Measurements from ENCODE around the gene GALNT14. TPM values are rescaled to one million over a fixed set of nuclear protein-coding genes. Genes with fewer than 3 reads are reported as not detected.

Gene GALNT14
- total RNA-seq, 2 experiments from 2014 or later = 0.48 to 0.83 TPM

- Mint-ChIP-seq H3K4me1 (no peaks in the 10 kb centered on the region), H3K27me3 (peaks cover 3% of the 10 kb centered on the region), H3K9me3 (ENCODE audit: low read depth) (no peaks in the 10 kb centered on the region), H3K36me3 (ENCODE audit: low read depth) (no peaks in the 10 kb centered on the region), H3K27ac (no peak overlapping the region), H3K4me3 (no peak overlapping the region)
- intact Hi-C loops (cut with DNase I, micrococcal nuclease) = no loop called here
- ATAC-seq (no peak), DNase-seq (no peak)
- POLR2A ChIA-PET = no interaction called here
- CTCF ChIA-PET = no interaction called here
Measured at GRCh38 chr2:31066551-31066950, 71.7 kb downstream of the GALNT14 start.

GRCh38 chr2:31066086-31066485, 72.2 kb downstream of the GALNT14 start:
- Mint-ChIP-seq H3K27ac (no peak overlapping the region), H3K4me3 (no peak overlapping the region), H3K4me1 (no peaks in the 10 kb centered on the region), H3K27me3 (peaks cover 3% of the 10 kb centered on the region), H3K36me3 (ENCODE audit: low read depth) (no peaks in the 10 kb centered on the region), H3K9me3 (ENCODE audit: low read depth) (no peaks in the 10 kb centered on the region)
- POLR2A ChIA-PET = no interaction called here
- intact Hi-C loops (cut with DNase I, micrococcal nuclease) = no loop called here
- CTCF ChIA-PET = no interaction called here
- DNase-seq = no peak
- no peak for ATAC-seq

- Mint-ChIP-seq H3K4me1 (no peaks in the 10 kb centered on the region), H3K27ac (no peak overlapping the region), H3K36me3 (ENCODE audit: low read depth) (no peaks in the 10 kb centered on the region), H3K27me3 (peaks cover 3% of the 10 kb centered on the region), H3K9me3 (ENCODE audit: low read depth) (no peaks in the 10 kb centered on the region), H3K4me3 (no peak overlapping the region)
- ATAC-seq = no peak
- no peak for DNase-seq
- CTCF ChIA-PET = interaction anchor here (0.6 kb wide), 1 partner anchor 12 kb away, joined by 3 read pairs; no protein-coding TSS in a partner anchor
- POLR2A ChIA-PET = no interaction called here
- intact Hi-C loops (cut with DNase I, micrococcal nuclease) = no loop called here
Measured at GRCh38 chr2:31065356-31065755, 72.9 kb downstream of the GALNT14 start.

GRCh38 chr2:31060397-31060796, 77.8 kb downstream of the GALNT14 start:
- no peaks in the 10 kb centered on the region for H3K36me3 Mint-ChIP-seq (ENCODE audit: low read depth)
- no peak overlapping the region for H3K4me3 Mint-ChIP-seq
- no peaks in the 10 kb centered on the region for H3K9me3 Mint-ChIP-seq (ENCODE audit: low read depth)
- no peaks in the 10 kb centered on the region for H3K4me1 Mint-ChIP-seq
- peaks cover 3% of the 10 kb centered on the region for H3K27me3 Mint-ChIP-seq
- no peak for DNase-seq
- POLR2A ChIA-PET = no interaction called here
- CTCF ChIA-PET = no interaction called here
- ATAC-seq = no peak
- intact Hi-C loops (cut with DNase I, micrococcal nuclease) = no loop called here
- no peak overlapping the region for H3K27ac Mint-ChIP-seq

GRCh38 chr2:31058096-31059035, 79.9 kb downstream of the GALNT14 start:
- DNase-seq (no peak), ATAC-seq (no peak)
- H3K27ac Mint-ChIP-seq = no peak overlapping the region
- ChIA-PET CTCF (no interaction called here), POLR2A (no interaction called here)
- intact Hi-C loops (cut with DNase I, micrococcal nuclease) = no loop called here
- H3K9me3 Mint-ChIP-seq (ENCODE audit: low read depth) = no peaks in the 10 kb centered on the region
- peaks cover 3% of the 10 kb centered on the region for H3K27me3 Mint-ChIP-seq
- H3K4me1 Mint-ChIP-seq = no peaks in the 10 kb centered on the region
- no peak overlapping the region for H3K4me3 Mint-ChIP-seq
- no peaks in the 10 kb centered on the region for H3K36me3 Mint-ChIP-seq (ENCODE audit: low read depth)

GRCh38 chr2:31057691-31058090, 80.5 kb downstream of the GALNT14 start:
- no peaks in the 10 kb centered on the region for H3K9me3 Mint-ChIP-seq (ENCODE audit: low read depth)
- DNase-seq = no peak
- ATAC-seq = no peak
- POLR2A ChIA-PET = no interaction called here
- CTCF ChIA-PET = no interaction called here
- no peaks in the 10 kb centered on the region for H3K36me3 Mint-ChIP-seq (ENCODE audit: low read depth)
- peaks cover 3% of the 10 kb centered on the region for H3K27me3 Mint-ChIP-seq
- intact Hi-C loops (cut with DNase I, micrococcal nuclease) = no loop called here
- no peak overlapping the region for H3K27ac Mint-ChIP-seq
- no peaks in the 10 kb centered on the region for H3K4me1 Mint-ChIP-seq
- no peak overlapping the region for H3K4me3 Mint-ChIP-seq

GRCh38 chr2:31055938-31056337, 82.3 kb downstream of the GALNT14 start:
- ChIA-PET CTCF (no interaction called here), POLR2A (no interaction called here)
- no peak overlapping the region for H3K4me3 Mint-ChIP-seq
- no peak overlapping the region for H3K27ac Mint-ChIP-seq
- DNase-seq (no peak), ATAC-seq (no peak)
- intact Hi-C loops (cut with DNase I, micrococcal nuclease) = no loop called here
- no peaks in the 10 kb centered on the region for H3K9me3 Mint-ChIP-seq (ENCODE audit: low read depth)
- H3K36me3 Mint-ChIP-seq (ENCODE audit: low read depth) = no peaks in the 10 kb centered on the region
- no peaks in the 10 kb centered on the region for H3K27me3 Mint-ChIP-seq
- peaks cover 4% of the 10 kb centered on the region for H3K4me1 Mint-ChIP-seq

- Mint-ChIP-seq H3K9me3 (ENCODE audit: low read depth) (no peaks in the 10 kb centered on the region), H3K27ac (no peak overlapping the region), H3K27me3 (no peaks in the 10 kb centered on the region), H3K36me3 (ENCODE audit: low read depth) (no peaks in the 10 kb centered on the region), H3K4me1 (peaks cover 4% of the 10 kb centered on the region), H3K4me3 (no peak overlapping the region)
- intact Hi-C loops (cut with DNase I, micrococcal nuclease) = no loop called here
- DNase-seq (no peak), ATAC-seq (no peak)
- ChIA-PET CTCF (no interaction called here), POLR2A (no interaction called here)
Measured at GRCh38 chr2:31054842-31055388, 83.3 kb downstream of the GALNT14 start.

- H3K27ac Mint-ChIP-seq = no peak overlapping the region
- DNase-seq (no peak), ATAC-seq (no peak)
- H3K9me3 Mint-ChIP-seq (ENCODE audit: low read depth) = no peaks in the 10 kb centered on the region
- no peaks in the 10 kb centered on the region for H3K27me3 Mint-ChIP-seq
- H3K4me3 Mint-ChIP-seq = no peak overlapping the region
- H3K4me1 Mint-ChIP-seq = peaks cover 4% of the 10 kb centered on the region
- CTCF ChIA-PET = no interaction called here
- POLR2A ChIA-PET = no interaction called here
- no peaks in the 10 kb centered on the region for H3K36me3 Mint-ChIP-seq (ENCODE audit: low read depth)
- intact Hi-C loops (cut with DNase I, micrococcal nuclease) = no loop called here
Measured at GRCh38 chr2:31053929-31054782, 84.1 kb downstream of the GALNT14 start.

GRCh38 chr2:31052284-31052683, 86.0 kb downstream of the GALNT14 start:
- Mint-ChIP-seq H3K27ac (no peak overlapping the region), H3K27me3 (peaks cover 5% of the 10 kb centered on the region), H3K36me3 (ENCODE audit: low read depth) (no peaks in the 10 kb centered on the region), H3K9me3 (ENCODE audit: low read depth) (no peaks in the 10 kb centered on the region), H3K4me3 (no peak overlapping the region), H3K4me1 (peaks cover 4% of the 10 kb centered on the region)
- intact Hi-C loops (cut with DNase I, micrococcal nuclease) = no loop called here
- ChIA-PET POLR2A (no interaction called here), CTCF (no interaction called here)
- DNase-seq (no peak), ATAC-seq (no peak)

- DNase-seq = peak; percentile 34
- H3K27ac Mint-ChIP-seq = no peak overlapping the region
- H3K36me3 Mint-ChIP-seq (ENCODE audit: low read depth) = no peaks in the 10 kb centered on the region
- H3K9me3 Mint-ChIP-seq (ENCODE audit: low read depth) = no peaks in the 10 kb centered on the region
- H3K27me3 Mint-ChIP-seq = peaks cover 5% of the 10 kb centered on the region
- H3K4me1 Mint-ChIP-seq = peaks cover 4% of the 10 kb centered on the region
- ChIA-PET CTCF (no interaction called here), POLR2A (no interaction called here)
- peak; percentile 71 for ATAC-seq
- no peak overlapping the region for H3K4me3 Mint-ChIP-seq
- intact Hi-C loops (cut with DNase I, micrococcal nuclease) = no loop called here
Measured at GRCh38 chr2:31051258-31052140, 86.7 kb downstream of the GALNT14 start.
